HG03457 (cell line): ENCODE measurements around the gene EXOC3L1.

Source experiments
- ATAC-seq: cut with Tn5 transposase; IDR thresholded peaks from one replicate; pipeline ENCODE4 v1.9.1; 2021; ENCODE audit warnings: moderate number of reproducible peaks; ENCODE audit not compliant: unreplicated experiment

The EXOC3L1 gene

DNA sequence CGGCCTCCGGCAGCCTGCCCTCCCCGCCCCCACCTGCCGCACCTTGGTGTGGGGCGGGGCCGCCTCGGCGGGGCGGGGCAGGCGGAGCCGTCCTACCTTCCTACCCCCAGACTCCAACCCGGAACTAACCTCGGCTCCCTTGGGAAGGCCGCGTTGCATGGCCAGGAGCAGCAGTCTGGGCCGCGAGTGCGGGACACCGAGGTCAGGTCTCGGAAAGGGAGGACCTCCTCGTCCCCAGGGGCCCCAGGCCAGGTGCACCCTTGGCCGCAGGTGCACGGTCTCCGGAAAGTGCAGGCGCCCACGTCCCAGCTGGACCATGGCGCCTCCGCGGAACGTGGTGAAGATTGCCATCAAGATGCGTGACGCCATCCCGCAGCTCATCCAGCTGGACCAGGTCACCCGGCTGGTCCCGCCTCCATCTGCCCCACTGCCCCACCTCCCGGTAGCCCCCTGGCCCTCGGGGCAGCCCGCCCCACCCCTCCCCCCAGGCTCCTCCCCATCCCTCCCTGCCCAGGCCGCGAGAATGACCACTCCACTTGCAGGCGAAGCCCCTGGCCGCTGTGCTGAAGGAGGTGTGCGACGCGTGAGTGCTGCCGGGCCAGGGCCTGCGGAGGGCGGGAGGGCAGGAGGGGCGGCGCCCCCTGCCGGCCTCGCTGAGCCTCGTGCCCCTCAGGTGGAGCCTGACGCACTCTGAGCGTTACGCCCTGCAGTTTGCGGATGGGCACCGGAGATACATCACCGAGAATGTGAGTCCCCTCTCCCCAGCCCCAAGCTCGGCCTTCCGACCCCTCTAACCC, 9.3 kb upstream of the EXOC3L1 start, which contains the start of gene ELMO3:
Gene ELMO3, plus strand, starts transcription at position 121 of the 797 bp plus-strand sequence. Its CDS starts 196 bp downstream, at position 317.
- ATAC-seq: no peak

DNA sequence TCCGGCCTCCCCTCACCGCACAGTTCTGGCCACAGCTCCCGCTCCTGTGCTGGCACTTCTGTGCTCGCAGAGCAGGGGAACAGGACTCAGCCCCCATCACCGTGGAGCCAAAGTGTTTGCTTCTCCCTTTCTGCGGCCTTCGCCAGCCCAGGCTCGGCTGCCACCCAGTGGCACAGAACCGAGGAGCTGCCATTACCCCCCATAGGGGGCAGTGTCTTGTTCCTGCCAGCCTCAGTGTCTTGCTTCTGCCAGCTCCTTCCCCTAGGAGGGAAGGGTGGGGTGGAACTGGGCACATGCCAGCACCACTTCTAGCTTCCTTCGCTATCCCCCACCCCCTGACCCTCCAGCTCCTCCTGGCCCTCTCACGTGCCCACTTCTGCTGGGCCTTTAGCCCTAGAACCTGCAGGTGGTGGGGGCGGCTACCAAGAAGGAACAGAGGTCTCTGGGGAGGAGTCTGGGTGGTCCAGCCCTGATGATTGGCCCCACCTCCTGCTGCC, 8.3 kb upstream of the EXOC3L1 start:
- no peak for ATAC-seq

DNA sequence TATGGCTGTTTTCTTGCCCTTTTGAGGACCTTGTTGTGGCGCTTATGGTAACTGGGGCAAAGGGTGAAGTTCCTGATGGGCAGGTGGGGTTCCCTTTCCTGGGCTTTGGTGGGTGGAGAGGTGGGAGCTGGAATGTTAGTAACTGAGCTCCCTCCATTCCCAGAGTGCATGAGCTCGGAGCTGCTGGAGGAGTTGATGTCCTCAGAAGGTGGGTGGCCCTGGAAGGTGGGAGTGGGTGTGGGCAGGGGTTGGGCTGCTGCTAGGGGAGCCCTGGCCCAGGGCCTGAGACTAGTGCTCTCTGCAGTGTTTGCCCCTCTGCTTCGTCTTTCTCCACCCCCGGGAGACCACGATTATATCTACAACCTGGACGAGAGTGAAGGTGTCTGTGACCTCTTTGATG, 7.8 kb upstream of the EXOC3L1 start:
- no peak for ATAC-seq

GRCh38 chr16:67196881-67197280, 6.9 kb upstream of the EXOC3L1 start:
- ATAC-seq: no peak

DNA sequence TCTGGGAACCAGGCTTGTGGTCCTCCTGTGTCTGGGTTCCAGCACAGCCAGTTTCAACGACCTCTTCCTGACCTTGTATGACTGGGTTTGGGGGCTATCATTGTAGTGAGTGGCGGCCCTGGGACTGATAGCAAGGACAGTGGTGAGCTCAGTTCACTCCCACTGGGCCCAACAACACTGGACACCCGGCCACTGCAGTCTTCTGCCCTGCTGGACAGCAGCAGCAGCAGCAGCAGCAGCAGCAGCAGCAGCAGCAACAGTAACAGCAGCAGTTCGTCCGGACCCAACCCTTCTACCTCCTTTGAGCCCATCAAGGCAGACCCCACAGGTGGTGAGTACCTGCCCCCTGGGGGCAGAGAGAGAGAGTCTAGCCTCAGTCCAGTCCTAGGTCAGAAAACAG, 5.7 kb upstream of the EXOC3L1 start:
- ATAC-seq: no peak

DNA sequence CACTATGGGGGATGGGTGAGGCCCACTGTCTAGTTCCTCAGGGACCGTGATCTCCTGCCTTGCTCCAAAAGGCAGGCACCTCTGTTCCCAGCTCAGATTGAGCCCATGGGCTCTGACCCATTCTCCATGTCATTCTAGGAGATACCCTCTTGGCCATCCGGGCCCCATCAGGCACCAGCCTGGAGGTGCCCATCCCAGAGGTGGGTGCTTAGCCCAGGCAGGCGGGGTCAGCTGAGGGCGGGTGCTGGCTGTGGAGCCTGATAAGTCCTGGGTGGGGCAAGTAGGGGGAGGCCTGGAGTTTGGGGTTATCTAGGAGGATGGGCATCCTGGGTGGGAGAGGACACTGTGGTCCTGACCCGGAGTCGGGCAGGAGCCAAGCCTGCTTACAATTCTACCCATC, 4.3 kb upstream of the EXOC3L1 start:
- no peak for ATAC-seq

DNA sequence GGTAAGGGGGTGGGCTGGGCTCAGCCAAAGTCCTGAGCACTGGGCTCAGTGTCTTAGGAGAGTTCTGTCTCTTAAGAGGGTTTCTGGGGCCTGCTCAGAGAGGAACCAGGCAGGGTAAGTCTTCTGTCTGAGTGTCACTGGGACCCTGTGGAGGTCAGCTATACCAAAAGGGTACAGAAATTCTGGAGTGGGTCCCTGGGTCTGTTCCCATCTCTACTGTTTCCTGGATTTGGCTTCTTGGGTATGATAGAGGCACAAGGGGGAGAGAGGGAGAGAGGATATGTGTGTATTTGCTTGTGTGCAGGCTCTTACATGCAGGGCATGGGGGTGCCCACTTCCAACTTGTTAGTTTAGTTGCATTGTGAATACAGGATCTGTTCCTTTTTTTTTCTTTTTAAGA, 3.6 kb upstream of the EXOC3L1 start:
- no peak for ATAC-seq

DNA sequence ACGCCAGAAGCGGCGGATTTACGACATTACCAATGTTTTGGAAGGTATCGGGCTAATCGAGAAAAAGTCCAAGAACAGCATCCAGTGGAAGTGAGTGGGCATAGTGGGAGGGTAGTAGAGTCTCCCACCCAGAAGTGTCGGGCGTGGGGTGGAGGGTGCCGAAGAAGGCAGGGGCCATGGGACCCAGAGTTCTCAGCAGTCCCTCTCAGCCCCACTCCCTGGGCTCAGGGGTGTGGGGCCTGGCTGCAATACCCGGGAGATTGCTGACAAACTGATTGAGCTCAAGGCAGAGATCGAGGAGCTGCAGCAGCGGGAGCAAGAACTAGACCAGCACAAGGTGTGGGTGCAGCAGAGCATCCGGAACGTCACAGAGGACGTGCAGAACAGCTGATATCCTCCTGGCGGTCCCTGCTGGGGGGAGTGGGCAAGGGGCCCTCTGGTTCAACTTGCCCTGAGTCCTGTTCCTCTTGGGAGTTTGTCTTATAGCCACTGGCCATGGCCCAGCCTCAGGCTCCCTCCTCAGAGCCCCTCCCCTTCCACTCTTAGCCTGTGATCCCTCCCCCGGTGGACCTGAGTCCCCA, 2.9 kb upstream of the EXOC3L1 start:
- ATAC-seq: no peak

- ATAC-seq: peak; percentile 72
Measured at GRCh38 chr16:67191995-67192681, 2.2 kb upstream of the EXOC3L1 start, which contains the start of gene E2F4. E2F4 (plus strand) TSS chr16:67192155; CDS start chr16:67192228, 73 bp downstream.

DNA sequence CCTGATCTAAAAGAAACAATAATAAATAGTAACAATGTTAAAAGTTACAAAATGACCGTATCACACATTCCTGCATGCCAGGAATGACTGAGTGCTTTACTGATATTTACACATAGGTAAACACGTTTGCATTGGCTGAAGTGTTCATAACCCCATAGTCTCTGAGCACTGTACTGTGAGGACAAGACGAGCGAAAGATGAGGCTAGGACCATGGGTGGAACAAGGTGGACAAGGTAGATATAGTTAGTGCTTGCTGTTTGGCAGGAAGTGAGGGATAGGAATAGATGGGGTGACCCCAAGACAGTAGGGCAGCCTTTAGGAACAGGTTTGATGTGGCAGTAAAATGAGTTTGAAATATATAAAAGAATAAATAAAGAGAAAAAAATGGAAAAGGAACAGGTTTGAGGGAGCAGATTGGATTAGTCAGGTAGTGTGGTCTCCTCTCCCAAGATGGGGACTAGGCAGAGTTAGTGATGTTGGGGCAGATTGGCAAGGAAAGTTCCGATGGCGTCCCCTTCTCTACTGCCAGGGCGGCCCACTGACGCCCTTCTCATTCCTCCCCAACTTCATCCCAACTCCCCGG, 1.6 kb upstream of the EXOC3L1 start:
- no peak for ATAC-seq

DNA sequence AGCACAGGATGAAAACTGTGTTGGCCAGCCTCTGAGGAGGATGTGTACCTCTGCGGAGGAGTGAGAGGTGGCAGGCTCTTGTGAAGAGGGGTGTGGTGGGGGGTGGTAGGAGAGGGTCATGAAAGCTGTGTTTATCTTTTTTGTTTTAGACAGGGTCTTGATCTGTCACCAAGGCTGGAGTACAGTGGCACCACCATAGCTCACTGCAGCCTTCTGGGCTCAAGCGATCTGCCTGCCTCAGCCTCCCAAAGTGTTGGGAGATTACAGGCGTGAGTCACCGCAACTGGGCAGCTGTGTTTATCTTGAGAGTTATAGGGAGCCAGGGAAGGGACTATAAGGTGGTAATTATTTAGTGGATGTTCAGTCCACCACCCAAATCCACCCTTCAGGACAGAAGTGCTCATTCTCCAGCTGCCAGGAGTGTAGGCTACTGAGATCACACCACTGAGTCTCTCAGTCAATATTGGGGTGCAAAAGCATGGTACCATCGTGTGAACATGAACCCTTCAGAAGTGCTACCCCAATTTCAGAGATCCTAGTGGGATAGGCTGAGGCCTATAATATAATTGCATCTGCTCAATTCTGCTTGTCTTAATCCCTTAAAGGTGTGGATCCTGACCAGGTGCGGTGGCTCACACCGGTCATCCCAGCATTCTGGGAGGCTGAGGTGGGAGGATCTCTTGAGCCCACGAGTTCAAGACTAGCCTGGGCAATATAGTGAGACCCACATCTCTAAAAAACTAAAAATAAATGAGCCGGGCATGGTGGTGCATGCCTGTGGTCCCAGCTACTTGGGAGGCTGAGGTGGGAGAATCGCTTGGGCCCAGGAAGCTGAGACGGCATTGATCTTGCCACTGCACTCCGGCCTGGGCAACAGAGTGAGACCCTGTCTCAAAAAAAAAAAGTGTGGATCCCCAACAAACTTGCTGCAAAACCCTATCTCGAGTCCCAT, 788 bp upstream of the EXOC3L1 start:
- no peak for ATAC-seq

DNA sequence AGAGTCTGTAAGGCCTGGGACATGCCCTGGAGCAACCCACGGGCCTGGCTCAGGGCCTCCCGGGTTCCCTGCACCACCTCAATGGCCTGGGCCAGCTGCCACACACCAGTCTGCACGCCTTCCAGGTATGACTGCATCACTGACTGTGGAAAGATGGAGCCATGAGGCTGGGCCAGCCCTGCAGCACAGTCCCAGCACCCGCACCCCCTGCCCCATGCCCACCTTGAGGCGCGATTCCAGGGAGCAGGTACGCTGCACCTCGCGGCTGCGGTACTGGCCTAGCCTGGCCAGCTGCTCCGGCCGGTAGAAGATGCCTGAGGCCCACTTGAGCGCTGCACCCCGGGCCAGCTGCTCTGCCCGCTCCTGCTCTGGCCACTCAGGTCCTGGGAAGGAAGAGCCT, 1.1 kb downstream of the EXOC3L1 start:
- no peak for ATAC-seq

GRCh38 chr16:67188323-67188722, 1.6 kb downstream of the EXOC3L1 start:
- no peak for ATAC-seq

DNA sequence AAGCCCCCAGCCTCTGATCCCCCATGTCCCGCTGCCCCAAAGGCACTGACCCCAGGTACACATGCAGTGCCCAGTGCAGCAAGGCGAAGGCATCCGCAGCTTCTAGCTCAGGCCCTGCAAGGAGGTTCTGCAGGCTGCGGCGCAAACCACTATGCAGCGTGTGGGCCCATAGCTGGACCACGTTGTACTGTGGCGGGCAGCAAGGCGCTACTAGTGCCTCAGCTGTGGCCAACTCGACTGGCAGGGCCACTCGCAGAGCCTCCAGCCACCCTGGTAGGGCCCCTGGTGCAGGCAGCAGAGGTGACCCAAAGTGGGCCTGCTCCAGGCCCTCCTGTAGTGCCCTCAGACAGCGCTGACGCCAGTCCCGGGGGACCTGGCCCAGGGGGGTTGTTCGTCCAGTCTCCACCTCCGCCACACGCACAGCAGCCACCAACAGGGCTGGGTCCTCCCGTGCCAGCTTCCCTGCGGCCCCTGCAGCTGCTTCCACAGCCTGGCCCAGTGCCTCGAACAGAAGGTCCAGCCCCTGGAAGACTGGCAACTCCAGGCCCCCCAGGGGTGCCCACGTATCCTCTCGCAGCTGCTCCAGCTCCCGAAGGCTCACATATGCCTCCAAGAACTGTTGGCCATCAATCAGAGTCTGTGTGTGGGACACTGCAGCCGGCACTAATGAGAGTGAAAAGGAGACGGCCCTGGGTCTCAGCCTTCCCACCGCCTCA, 2.6 kb downstream of the EXOC3L1 start:
- ATAC-seq: no peak

- no peak for ATAC-seq
Measured at GRCh38 chr16:67186550-67186950, 3.4 kb downstream of the EXOC3L1 start.

DNA sequence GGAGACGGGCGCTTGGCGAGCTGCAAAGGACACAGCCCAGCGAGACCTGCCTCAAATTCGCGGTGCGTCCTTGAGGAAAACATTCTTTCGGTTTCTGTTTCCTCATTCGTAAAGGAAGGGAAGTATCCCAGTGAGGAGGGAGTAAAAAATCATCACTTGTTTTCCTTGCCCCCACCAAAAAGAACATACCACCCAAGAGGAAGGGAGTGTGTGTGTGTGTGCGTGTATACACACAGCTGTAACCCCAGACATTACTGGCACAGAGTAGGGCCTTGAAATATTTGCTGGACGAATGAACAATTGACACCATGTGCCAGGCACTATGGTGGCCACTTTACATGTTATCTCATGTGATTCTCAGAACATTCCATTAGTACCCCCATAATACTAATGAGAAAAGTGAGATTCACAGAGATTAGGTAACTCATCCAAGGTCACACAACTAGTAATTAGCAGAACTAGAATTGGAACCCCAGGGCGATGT, 4.2 kb downstream of the EXOC3L1 start:
- ATAC-seq: no peak

DNA sequence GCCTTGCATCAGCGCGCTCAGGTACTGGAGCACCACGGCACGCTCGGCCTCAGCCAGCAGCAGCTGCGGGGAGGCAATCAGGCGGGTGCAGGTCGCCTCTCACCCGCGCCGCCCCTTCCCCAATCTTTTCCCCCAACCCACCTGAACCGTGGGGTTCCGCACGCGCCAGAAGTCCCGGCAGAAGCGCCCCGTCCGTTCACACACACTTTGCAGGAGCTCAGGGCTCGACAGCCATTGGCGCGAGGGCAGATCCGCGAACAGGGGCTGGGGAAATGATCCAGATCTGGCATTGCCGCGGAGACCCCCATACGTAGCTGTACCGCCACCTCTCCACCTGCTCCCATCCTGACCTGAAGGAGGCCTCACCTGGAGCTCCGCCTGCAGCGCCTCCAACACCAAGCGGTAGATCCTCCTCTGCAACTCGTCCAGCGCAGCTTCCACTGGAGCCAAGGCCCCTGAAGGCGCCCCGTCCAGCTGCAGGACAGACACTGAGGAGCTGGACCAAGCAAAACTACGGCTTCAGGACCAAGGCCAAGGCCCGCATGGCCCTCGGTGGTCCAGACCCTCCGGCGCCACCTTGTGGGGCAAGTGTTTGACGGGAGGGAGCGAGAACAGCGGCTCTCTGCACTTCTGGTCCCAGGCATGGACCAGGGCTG, 4.8 kb downstream of the EXOC3L1 start:
- no peak for ATAC-seq

- ATAC-seq: no peak
Measured at GRCh38 chr16:67184453-67184994, 5.4 kb downstream of the EXOC3L1 start.
